Measurements from ENCODE around the gene PPP1R14C. TPM values are rescaled to one million over a fixed set of nuclear protein-coding genes. Genes with fewer than 3 reads are reported as not detected.

PPP1R14C gene
- total RNA-seq, 2 experiments from 2014 or later: 0.33 to 0.44 TPM

- peaks cover 10% of the 10 kb centered on the region for H3K4me1 Mint-ChIP-seq
- no peaks in the 10 kb centered on the region for H3K36me3 Mint-ChIP-seq
- no peak overlapping the region for H3K4me3 Mint-ChIP-seq
- peaks cover 79% of the 10 kb centered on the region for H3K27me3 Mint-ChIP-seq
- no peak overlapping the region for H3K27ac Mint-ChIP-seq
- no peak for DNase-seq
- H3K9me3 Mint-ChIP-seq: no peaks in the 10 kb centered on the region
Measured at GRCh38 chr6:150145830-150146229, 3.0 kb downstream of the PPP1R14C start.

- Mint-ChIP-seq H3K4me1 (peaks cover 10% of the 10 kb centered on the region), H3K27ac (no peak overlapping the region), H3K27me3 (peaks cover 79% of the 10 kb centered on the region), H3K4me3 (no peak overlapping the region), H3K9me3 (no peaks in the 10 kb centered on the region), H3K36me3 (no peaks in the 10 kb centered on the region)
- no peak for DNase-seq
Measured at GRCh38 chr6:150146436-150146835, 3.6 kb downstream of the PPP1R14C start.

GRCh38 chr6:150149146-150149545 lies 6.3 kb downstream of the PPP1R14C start:
- Mint-ChIP-seq H3K27ac (no peak overlapping the region), H3K9me3 (no peaks in the 10 kb centered on the region), H3K36me3 (no peaks in the 10 kb centered on the region), H3K4me3 (no peak overlapping the region), H3K27me3 (peaks cover 85% of the 10 kb centered on the region), H3K4me1 (peaks cover 13% of the 10 kb centered on the region)
- DNase-seq: no peak

DNA sequence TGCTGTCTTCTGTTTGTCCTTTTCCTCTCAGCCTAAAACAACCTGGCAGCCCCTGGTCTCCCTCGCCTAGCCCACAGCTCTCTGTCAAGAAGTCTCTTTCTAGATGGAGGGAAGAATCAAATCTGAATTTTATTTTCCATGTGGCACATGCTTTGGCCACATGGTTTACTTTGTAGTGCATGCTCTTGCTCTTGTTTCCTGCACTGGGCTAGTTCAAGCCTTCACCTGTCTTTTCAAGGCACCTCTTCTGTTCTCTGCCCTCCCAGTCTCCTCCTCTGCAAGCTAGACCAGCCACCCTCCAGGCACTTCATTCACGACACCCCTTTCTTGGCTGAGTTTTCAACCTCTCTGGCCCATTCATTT lies 7.6 kb downstream of the PPP1R14C start:
- Mint-ChIP-seq H3K27ac (no peak overlapping the region), H3K4me1 (peaks cover 13% of the 10 kb centered on the region), H3K27me3 (peaks cover 78% of the 10 kb centered on the region), H3K36me3 (no peaks in the 10 kb centered on the region), H3K9me3 (no peaks in the 10 kb centered on the region), H3K4me3 (no peak overlapping the region)
- DNase-seq: no peak

DNA sequence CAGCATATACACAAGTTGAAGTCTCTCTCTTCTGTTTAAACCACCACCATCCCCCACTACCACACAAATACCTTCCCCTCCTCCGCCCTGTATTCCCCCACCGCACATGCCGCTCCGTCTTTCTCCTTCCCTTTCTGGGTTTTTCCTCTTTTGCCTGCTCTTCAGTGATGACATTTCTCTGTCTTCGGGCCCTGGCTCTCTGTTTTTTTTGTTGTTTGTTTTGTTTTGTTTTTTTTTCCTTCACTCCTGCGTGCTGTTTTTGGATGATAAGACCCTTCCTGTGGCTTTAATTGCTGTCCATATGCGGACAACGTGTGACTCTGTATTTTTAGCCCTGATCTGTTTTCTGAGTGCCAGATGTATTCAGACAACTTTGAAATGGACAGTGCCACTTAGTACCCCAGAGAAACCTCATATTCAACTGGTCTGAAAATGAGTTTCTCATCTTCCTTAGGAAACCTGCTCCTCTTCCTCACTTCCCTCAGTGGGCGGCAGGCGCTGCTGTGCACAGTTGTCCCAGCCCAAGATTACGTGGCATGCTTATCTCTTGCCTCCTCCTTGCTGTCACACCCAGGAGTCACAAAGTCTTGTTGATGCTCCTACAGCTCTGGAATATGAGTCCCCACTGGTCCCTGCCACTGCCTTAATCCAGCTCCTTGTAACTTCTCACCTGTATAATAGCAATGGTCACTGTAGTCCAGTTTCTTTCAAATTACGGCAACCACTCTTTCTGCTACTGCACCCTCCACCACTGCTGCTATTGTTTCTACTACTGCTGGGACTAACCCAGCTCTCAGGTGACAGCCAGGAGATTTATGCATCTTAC lies 8.2 kb downstream of the PPP1R14C start:
- H3K27me3 Mint-ChIP-seq: peaks cover 75% of the 10 kb centered on the region
- peaks cover 8% of the 10 kb centered on the region for H3K4me1 Mint-ChIP-seq
- no peak overlapping the region for H3K4me3 Mint-ChIP-seq
- H3K27ac Mint-ChIP-seq: no peak overlapping the region
- no peaks in the 10 kb centered on the region for H3K9me3 Mint-ChIP-seq
- H3K36me3 Mint-ChIP-seq: no peaks in the 10 kb centered on the region
- no peak for DNase-seq

DNA sequence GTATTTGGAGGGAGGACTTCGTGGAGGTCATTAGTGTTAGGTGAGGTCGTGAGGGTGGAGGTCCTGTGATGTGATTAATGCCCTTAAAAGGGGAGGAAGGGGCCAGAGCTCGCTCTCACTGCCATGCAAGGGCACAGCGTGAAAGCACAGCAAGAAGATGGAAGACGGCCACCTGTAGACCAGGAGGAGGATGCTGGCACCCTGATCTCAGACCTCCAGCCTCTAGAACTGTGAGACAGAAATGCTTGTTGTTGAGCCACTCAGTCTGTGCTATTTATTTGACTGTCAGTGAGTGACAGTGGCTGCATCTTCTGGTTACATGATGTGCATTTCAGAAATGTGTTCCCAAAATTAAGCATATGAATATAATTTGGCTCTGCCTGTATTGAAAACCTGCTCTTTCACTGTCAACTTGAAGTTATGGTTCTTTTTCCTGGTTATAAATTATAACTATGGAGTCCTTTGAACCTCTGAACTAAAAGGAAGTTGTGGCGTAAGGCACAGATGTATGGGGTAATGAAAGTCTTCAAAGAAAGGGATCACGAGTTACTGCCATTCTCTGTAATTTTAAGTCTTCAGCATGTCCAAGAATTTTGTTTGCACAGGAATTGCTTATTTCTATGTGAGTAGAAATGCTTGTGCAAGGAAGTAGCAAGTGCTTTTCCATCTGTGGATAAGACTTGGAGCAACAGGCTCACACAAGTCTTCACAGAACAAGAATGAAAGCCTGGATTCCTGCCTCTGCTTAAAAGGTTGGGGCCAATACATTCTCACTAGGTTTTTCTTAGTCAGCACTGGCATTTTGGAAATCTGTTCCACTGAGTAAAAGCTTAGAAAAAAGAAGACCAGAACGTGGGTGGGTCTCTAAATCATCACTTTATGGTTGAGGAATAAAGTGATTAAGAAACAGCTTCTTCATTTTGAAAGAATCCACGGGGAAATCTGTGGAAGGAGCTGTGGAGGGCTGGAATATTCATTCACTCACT lies 10.3 kb downstream of the PPP1R14C start:
- no peak for DNase-seq
- H3K36me3 Mint-ChIP-seq: no peaks in the 10 kb centered on the region
- peaks cover 67% of the 10 kb centered on the region for H3K27me3 Mint-ChIP-seq
- no peak overlapping the region for H3K4me3 Mint-ChIP-seq
- H3K27ac Mint-ChIP-seq: no peak overlapping the region
- peaks cover 12% of the 10 kb centered on the region for H3K4me1 Mint-ChIP-seq
- H3K9me3 Mint-ChIP-seq: no peaks in the 10 kb centered on the region

GRCh38 chr6:150153905-150154492 lies 11.2 kb downstream of the PPP1R14C start:
- H3K9me3 Mint-ChIP-seq: no peaks in the 10 kb centered on the region
- H3K27ac Mint-ChIP-seq: no peak overlapping the region
- no peak overlapping the region for H3K4me3 Mint-ChIP-seq
- no peaks in the 10 kb centered on the region for H3K36me3 Mint-ChIP-seq
- peaks cover 62% of the 10 kb centered on the region for H3K27me3 Mint-ChIP-seq
- DNase-seq: no peak
- H3K4me1 Mint-ChIP-seq: peaks cover 12% of the 10 kb centered on the region

DNA sequence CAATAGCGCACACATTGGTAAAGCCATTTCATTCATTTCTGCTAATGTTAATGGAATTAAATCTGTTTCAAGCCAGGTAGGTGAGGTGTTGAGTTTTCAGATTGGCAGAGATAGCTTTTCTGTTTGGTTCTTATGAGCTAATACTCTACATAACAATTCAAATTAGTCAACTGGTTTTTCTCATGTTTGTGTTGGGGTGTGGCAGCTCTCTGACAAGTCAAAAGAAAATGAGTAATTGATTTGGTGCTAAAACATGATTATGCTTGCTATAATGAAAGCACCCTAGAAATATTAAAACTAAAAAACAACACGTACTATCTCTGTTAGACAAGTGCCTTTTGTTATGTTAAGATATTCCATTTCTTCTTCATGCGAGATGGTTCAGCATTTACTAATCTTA lies 13.6 kb downstream of the PPP1R14C start:
- no peak overlapping the region for H3K27ac Mint-ChIP-seq

GRCh38 chr6:150157081-150157480 lies 14.2 kb downstream of the PPP1R14C start:
- Mint-ChIP-seq H3K4me3 (no peak overlapping the region), H3K9me3 (no peaks in the 10 kb centered on the region), H3K27me3 (peaks cover 40% of the 10 kb centered on the region), H3K36me3 (no peaks in the 10 kb centered on the region), H3K4me1 (peaks cover 12% of the 10 kb centered on the region), H3K27ac (no peak overlapping the region)
- no peak for DNase-seq

More for the DNA sequence above, 13.6 kb downstream of the PPP1R14C start:
- Mint-ChIP-seq H3K4me3 (no peak overlapping the region), H3K4me1 (peaks cover 12% of the 10 kb centered on the region), H3K9me3 (no peaks in the 10 kb centered on the region), H3K36me3 (no peaks in the 10 kb centered on the region), H3K27me3 (peaks cover 43% of the 10 kb centered on the region)
- DNase-seq: no peak

DNA sequence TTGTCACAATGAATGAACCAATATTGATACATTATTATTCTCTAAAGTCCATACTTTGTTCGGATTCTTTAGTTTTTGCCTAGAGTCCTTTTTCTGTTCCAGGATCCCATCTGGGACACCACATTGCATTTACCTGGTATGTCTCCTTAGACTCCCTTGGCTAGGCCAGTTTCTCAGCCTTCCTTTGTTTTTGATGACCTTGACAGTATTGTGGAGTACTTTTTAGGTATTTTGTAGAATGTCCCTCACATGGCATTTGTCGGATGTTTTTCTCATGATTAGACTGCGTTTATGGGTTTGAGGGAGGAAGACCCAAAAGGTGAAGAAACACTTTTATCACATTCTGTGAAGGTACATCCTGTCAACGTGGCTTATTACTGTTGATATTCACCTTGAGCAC lies 16.9 kb downstream of the PPP1R14C start:
- Mint-ChIP-seq H3K4me1 (peaks cover 4% of the 10 kb centered on the region), H3K36me3 (no peaks in the 10 kb centered on the region), H3K27me3 (peaks cover 16% of the 10 kb centered on the region), H3K27ac (no peak overlapping the region), H3K4me3 (no peak overlapping the region), H3K9me3 (no peaks in the 10 kb centered on the region)
- no peak for DNase-seq

DNA sequence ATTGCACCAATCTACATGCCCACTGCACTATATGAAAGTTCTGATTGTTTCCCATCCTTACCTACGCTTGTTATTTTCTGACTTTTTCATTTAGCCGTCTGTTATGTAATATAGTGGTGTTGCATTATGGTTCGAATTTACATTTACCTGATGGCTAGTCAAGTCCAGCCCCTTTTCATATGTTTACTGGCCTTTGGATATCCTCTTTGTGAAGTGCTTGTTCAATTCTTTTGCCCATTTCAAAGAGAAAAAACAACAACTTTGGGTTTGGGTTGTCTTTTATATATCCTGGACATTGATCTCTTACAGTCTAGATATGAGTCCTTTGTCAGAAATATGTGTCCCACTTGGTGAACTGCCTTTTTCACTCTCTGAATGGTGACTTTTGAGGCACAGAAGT lies 21.1 kb downstream of the PPP1R14C start:
- Mint-ChIP-seq H3K4me3 (no peak overlapping the region), H3K36me3 (no peaks in the 10 kb centered on the region), H3K27ac (no peak overlapping the region), H3K4me1 (peaks cover 2% of the 10 kb centered on the region), H3K9me3 (no peaks in the 10 kb centered on the region), H3K27me3 (peaks cover 12% of the 10 kb centered on the region)
- no peak for DNase-seq

DNA sequence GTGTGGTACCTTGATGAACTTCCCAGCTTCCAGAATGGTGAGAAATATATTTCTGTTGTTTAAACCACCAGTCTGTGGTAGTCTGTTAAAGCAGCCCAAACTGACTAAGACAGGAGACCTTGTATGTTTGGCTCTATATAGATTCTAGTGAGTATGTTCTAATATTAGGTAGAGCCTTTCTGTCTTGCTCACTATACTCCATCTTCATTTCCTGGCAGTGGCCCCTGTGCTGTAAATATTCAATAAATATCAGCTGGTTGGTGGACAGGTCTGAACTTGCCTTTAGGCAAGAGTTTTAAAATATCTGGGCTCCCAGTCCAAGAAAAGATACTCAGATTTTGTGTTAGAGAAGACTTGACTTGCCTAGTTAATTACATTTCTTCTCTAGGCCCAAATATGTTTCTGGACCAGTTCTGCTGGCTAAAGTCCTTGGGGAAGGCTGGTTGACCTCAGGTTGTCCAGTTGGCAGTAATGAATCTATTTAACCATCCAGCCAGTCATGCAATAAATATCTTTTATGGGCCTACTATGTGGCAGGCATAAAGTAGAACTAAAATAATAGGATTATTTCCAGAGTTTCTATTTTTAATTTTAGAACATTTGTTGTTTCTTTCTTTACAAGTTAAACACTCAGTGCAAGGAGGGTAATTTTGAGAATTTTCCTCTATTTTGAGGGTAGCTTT lies 22.3 kb downstream of the PPP1R14C start:
- Mint-ChIP-seq H3K27ac (no peak overlapping the region), H3K36me3 (no peaks in the 10 kb centered on the region), H3K9me3 (no peaks in the 10 kb centered on the region), H3K4me1 (peaks cover 8% of the 10 kb centered on the region), H3K27me3 (peaks cover 12% of the 10 kb centered on the region), H3K4me3 (no peak overlapping the region)
- DNase-seq: no peak

- DNase-seq: no peak
- no peaks in the 10 kb centered on the region for H3K36me3 Mint-ChIP-seq
- H3K4me1 Mint-ChIP-seq: peaks cover 8% of the 10 kb centered on the region
- peaks cover 23% of the 10 kb centered on the region for H3K27me3 Mint-ChIP-seq
- no peaks in the 10 kb centered on the region for H3K9me3 Mint-ChIP-seq
- no peak overlapping the region for H3K4me3 Mint-ChIP-seq
- H3K27ac Mint-ChIP-seq: no peak overlapping the region
Measured at GRCh38 chr6:150167479-150167873, 24.6 kb downstream of the PPP1R14C start.

- no peak for DNase-seq
- peak overlapping the region; percentile 43 for H3K27ac Mint-ChIP-seq
- peaks cover 23% of the 10 kb centered on the region for H3K27me3 Mint-ChIP-seq
- no peaks in the 10 kb centered on the region for H3K9me3 Mint-ChIP-seq
- H3K36me3 Mint-ChIP-seq: no peaks in the 10 kb centered on the region
- H3K4me1 Mint-ChIP-seq: peaks cover 8% of the 10 kb centered on the region
- no peak overlapping the region for H3K4me3 Mint-ChIP-seq
Measured at GRCh38 chr6:150169181-150169580, 26.3 kb downstream of the PPP1R14C start.

Measured in activated naive CD8-positive, alpha-beta T cell treated with anti-CD3 and anti-CD28 coated beads for 36 hours (primary cell).